ENCODE measurements around the gene HUNK.
"Not testable (repeated sequence)": the region's sequence is repeated elsewhere in the genome, so short reads cannot be mapped to it uniquely, and the experiment has no call there.

Gene HUNK

DNA sequence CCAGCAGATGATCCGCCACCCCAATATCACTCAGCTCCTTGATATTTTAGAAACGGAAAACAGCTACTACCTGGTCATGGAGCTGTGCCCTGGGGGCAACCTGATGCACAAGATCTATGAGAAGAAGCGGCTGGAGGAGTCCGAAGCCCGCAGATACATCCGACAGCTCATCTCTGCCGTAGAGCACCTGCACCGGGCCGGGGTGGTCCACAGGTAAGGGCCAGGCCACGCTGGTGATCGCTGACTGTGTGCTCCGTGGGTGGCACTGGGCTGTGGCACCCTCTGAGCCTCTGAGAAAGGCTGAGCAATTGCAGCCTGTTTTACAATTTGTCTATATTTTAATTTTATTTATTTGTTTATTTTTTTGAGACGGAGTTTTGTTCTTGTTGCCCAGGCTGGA, 51.7 kb downstream of the HUNK start:
- no peak for DNase-seq

DNA sequence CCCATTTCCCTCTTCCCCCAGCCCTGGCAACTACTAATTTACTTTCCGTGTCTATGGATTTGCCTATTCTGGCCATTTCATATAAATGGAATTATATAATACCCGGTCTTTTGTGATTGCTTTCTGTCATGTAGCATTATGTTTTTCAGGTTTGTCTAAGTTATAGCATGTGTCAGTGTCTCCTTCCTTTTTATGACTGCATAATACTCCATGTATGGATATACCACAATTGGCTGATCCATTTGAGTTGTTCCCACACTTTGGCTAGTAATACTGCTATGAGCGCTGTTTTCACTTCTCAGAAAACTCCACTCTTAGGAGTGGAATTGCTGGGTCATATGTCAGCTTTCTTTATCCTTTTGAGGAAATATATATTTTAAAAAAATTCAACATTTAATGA, 53.7 kb downstream of the HUNK start:
- no peak for DNase-seq

DNA sequence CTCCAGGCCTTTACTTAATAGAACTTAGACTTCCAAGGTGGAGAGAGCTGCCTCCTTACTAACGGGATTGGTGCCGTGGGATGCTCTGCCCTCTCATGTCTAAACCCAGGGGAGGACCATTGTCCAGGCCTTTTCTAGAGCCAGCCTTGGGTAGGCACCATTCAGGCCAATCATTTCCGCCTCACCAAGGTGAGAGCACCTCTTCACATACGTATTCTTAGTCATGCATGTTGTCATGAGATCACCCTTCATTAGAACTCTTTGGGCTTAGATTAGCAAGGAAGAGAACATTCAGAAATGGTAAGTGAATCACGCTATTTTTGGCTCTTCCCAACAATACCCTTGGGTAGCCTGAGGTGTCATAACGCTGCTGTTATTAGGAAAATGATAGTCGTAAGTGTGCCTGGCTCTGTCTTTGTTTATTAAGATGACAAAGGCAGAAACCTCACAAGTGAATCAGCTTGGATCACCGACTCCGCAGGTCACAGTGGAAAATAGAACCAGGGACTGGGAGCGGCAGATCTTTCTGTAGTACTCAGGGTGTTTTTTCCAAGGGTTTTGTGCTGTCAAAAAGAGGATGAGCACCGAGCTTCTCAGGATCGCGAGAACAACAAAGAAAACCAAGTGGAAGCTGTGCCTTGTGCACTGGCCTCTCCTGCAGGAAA, 55.0 kb downstream of the HUNK start:
- DNase-seq: no peak

DNA sequence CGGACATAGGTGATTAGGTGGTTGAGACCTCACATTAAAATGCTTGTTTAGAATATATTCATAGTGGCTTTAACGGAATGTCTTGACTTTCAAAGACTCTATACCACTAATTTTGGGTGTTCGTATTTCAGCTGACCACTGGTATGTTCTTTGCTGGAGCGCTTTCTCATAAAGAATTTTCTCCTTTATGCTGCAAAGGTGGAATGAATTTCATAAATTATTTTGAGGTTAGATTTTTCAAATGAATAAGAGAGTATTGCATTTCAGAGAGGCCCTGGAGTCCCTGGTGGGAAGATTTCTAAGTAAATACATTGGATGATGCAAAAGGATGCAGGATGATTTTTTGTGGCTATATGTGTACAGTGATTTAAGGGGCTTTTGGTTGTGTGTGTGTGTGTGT, 55.8 kb downstream of the HUNK start:
- DNase-seq: no peak

DNA sequence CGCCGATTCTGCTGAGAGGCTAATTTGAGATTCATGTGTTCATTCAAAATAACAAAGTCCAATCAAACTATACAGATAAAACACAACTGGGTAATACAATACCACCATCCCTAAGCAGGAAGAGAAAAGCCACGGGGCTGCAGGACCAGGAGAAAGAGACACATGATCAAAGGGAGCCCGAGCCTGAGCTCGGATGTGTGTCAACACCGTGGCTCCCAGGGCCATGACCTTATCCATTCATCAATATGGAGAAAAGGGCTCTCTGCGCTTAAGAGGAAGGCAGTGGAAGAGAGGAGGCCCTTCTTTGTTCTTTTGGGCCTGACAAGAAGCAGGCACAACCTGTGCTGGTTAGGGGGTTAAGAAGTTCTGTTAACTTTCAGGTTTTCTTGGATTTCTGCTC, 56.7 kb downstream of the HUNK start:
- DNase-seq: no peak

DNA sequence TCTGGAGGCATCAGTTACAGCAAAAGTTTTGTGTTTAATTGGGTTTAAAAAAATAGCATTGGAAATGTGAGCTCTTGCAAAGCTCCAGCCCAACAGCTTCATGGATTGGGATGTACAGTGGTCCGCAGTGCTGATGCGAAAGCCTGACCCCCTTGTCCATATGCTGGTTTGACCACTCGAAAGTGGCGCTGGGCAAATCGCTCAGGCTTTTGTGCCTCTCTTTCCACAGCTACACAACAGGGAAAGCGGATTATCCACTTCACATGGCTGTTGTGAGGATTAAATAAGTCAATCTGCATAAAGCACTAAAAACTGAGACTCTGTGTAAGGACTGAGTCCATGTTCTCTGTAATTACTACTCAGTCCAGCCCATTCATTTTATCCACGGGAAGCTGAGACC, 57.2 kb downstream of the HUNK start:
- no peak for DNase-seq

DNA sequence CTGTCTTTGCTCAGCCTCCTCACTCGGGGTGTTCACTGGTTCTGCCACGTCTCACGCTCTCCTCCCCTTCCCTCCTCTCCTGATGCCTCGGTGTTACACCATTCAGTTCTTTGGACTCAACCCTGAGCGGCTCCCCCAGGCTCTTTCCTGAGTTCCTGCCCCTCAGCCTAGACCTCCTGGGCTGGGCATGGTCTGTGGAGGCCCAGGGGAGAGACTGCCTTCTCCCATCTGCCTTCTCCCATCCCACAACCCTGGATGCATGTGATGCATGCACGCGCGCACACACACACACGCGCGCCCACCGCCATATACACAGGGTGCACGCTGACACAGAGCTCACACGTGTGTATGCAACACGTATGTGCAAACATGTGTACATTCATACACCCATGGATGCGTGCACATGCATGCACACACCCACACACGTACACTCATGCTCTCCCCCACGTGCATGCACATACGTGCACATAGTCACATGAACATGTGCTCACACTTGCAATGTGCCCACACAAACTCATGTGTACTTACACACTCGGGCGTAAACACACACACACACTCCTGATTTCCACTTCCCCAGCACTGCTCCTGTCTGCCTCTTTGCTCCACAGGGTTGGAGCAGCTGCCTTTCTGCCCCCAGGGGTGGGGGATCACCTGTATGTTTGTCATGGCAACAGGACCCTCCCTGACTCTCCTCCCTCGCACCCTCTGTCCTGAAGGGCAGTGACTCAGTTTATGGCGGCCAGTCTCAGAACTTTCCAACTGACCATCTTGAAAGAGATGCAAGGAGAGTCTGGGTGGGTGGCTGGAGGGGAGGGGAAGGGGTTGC, 59.0 kb downstream of the HUNK start:
- DNase-seq: no peak

DNA sequence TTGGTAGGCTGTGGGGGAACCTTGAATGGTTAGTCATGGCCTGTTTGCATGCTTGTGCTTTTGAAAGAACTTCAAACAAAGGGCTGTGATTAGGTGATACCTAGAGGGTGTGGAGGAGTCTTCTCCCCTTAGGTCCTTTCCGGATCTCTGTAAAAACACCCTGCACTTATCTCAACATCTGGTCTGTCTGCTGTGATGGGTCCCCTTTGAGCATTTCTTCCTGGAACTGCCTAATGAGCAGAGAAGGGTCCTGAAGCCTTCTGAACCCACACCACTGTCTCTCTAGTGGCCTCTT, 59.6 kb downstream of the HUNK start:
- DNase-seq: no peak

DNA sequence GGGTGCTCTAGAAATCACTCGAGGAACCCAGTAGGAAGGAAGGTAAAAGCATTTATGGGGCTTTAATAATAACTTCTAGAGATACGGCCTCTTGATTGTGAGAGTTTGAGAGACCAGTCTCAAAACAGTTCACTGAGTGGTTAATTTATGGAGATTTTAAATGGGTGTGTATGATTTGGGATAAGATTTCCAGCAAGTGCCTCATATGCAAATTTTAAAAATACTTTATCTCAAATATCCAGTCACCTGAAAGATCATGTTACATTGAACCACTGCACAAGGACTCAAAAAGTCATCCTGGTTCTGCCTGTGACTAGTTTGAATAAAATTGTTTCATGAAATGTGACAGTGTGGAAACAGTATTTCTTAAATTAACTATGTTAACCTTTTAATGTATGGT, 64.5 kb downstream of the HUNK start:
- no peak for DNase-seq

DNA sequence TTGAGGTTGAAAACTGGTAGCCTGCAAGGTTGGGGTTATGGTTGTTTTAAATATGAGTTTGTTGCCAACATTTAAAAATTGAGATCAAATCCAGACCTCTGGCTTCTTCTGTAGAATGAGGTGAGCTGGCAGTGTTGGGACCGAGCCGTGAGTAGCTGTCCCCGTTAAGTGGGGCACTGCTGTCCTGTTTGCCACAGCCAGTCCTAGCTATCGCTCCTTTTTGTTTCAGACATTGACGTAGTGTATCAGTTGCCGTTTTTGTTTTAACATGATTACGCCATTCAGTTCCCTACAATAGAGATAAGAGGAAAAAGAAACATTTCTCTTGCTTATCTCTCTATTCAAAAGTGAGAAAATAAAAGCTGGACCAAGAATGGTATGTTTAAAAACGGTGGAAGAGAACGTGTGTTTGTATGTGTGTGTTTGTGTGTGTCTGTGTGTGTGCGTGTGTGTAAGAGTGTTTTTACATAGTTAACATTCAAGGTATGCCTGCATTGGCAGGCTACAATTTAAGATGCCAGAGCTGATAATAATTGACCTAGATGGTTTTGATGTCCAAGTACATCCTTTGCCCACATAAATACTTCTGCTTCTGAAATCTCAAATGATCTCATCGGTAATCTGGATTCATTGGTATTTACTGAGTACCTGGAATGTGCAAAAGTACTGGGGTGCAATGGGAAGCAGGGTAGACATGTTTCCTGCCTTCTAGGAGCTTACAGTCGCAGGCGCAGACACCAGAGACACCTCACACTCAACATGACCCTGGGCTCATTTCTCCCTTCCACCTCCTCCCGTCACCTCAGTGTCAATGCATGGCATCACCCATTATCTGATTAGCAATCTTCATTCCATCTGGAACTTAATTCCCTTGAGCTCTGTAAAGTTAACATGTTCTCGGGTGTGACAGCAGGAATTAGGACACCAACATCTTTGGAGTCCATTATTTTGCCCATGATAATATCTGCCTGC, 65.8 kb downstream of the HUNK start:
- DNase-seq: no peak

DNA sequence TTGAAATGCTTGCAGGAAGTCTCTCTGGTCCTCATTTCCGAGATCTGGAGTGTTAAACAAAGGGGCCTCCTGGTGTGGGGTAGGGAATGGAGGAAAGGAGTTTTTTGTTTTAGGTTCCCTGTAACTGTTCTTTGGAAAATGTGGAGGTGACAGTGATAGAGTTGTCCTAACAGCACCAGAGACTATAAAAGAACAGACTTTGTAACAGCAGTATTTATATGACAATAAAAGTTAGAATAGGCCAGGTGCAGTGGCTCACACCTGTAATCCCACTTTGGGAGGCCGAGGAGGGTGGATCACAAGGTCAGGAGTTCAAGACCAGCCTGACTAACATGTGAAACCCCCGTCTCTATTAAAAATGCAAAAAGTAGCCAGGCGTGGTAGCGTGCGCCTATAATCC, 68.9 kb downstream of the HUNK start:
- no peak for DNase-seq

DNA sequence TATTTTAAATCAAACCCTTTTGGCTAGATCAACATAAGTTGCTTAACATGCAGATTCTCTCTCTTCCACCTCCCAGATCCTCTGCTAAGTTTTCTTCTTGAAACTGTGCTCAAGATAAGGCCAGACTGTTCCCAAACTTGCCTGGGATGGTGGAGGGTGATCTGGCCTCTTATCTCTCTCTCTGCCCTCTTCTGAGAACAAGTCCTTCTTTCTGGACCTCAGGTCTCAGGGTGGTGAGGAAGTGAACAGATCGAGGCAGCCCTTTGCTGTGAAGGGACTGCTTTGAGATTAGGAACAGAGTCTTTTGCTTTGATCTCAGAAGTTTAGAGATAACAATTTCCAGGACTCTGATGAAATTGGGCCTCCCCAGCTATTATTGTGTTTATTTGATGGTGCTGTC, 70.7 kb downstream of the HUNK start:
- no peak for DNase-seq

DNA sequence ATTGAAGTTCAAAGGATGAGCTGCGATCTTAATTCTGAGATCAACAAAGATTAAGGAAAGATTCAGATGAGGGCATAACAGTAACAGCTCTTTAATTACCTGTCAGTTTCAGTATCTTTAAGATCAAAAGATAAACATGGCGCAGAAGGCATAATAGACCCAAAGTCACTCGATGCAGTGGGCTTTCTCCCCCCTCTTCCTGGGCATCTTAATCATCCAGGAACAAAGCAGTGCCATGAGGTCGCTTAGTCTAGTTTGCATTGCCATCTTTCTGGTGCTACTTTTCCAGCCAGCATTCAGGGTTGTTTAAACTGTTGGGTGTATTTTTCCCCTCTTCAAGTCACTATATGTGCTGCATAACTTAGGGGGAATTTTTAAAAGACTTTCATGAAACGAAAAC, 72.3 kb downstream of the HUNK start:
- no peak for DNase-seq

DNA sequence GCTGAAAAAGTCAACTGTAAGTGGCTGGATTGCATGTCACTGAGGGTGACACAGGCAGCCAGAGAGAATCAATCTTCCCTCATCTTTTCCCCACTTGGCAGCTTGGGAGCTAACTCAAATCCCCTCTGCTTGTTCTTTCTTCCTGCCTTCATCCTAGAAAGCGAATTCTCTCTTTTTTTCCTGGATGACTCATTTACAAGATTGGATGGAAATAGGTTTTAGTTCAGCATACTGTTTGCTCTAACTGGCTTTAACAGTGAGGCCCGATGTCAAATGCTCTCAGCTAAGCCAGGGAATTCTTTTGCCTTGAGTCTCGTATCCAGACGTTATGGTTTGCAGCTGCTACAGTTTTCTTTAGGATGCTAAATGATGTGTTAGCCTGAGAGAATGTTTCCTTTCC, 72.7 kb downstream of the HUNK start:
- DNase-seq: no peak

DNA sequence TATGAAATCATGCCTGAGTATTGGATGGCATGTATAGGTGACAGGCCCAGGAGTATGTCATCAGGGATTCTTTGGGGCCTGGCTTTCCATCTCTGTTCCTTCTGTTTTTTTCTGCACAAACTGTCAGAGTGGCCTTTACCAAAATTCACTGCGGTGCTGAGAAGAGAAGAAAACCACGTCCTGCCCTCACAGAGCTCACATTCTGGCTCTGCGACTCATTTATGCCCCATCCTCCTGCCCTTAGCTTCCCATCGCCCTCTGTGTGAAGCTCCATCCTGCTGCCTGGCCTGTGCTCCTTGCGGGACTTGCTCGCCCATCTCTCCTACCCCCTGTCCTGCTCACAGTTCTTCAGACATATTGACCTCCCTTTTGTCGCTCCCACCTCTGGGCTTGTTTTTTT, 73.4 kb downstream of the HUNK start:
- DNase-seq: no peak

DNA sequence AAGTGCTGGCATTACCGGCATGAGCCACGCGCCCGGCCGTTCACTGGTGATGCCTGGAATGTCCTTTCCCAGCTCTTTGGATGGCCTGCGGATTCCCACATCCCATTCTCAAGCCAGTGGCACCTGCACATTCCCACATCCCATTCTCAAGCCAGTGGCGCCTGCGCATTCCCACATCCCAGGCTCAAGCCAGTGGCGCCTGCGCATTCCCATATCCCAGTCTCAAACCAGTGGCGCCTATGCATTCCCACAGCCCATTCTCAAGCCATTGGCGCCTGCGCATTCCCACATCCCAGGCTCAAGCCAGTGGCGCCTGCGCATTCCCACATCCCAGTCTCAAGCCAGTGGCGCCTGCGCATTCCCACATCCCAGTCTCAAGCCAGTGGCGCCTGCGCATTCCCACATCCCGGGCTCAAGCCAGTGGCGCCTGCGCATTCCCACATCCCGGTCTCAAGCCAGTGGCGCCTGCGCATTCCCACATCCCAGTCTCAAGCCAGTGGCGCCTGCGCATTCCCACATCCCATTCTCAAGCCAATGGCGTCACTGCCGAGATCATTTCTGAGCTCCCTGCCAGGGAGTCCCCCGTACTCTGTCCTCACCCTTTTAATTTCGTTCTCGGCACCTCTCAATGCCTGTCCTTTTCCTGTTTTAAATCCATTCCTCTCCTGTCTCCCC, 74.2 kb downstream of the HUNK start:
- not testable (repeated sequence) for DNase-seq

DNA sequence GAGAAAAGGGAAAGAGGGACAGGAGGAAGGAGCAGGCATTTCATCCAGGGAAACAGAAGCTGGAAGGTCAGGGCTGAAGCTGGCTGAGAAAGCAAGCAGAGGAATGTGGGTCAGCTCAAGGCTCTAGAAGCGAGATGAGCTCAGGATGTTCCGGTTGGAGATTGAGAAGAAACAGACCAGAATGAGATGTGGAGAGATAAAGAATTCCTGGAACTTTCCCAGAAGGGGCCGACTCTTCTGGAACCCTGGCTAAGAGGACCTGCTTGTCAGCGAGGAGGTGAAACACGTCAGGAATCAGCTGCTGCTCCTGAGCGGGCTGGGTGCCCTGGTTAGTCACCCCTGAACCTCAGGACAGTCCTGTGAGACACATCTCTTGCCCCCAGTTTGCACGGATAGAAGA, 75.9 kb downstream of the HUNK start:
- DNase-seq: no peak

DNA sequence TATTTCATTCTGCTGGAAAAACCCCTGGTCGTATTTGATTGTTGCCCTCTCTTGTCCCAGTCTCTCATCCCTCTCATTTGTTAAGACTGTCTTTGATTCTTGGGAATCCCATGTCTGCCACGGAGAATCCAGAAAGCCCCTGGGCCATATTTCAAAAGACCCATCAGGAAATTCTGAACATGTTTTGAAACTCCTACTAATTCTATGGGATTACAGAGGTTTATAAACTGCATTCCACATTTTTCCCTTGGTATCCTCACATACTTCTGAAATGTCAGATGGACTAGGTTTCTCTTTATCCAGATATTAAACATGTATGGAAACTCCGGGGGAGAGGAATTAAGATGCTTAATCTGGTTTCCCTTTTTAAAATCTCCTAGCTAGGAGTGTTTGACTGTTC, 80.0 kb downstream of the HUNK start:
- no peak for DNase-seq

DNA sequence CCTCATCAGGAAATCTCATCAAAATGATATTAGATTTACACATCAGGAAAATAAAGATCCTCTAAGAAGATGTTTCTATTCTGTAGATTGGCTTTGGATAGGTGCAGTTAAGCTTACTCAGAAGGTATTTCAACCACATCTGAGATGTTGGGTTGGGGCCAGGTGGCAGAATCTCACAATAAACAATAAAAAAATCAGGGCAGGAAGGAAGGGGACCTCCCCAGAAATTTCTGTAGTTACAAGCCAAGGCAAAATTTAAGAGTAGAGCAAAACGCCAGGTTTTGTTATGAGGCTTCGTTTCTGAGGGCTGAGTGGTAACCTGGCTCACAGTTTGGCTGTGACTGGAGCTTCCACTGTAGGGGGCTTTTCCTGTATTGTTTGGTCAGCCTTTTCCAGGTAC, 84.8 kb downstream of the HUNK start:
- no peak for DNase-seq

DNA sequence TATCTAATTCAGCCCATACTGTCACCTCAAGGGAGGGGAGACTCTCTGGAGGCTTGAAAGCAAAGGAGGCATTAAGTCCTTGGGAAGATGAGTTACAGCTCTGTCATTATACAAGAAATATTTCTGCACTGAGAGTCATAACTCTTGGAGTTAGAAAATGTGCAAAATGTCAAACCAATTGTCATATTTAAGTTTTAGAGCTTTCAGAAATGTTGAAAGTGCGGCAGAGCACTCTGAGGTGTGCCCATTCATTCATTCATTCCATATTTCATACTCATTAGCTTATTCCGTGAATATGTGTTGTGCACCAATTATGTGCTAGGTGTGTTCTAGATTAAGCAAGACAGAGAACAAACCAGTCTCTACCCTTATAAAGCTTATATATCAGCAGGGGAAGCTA, 87.1 kb downstream of the HUNK start:
- DNase-seq: no peak

DNA sequence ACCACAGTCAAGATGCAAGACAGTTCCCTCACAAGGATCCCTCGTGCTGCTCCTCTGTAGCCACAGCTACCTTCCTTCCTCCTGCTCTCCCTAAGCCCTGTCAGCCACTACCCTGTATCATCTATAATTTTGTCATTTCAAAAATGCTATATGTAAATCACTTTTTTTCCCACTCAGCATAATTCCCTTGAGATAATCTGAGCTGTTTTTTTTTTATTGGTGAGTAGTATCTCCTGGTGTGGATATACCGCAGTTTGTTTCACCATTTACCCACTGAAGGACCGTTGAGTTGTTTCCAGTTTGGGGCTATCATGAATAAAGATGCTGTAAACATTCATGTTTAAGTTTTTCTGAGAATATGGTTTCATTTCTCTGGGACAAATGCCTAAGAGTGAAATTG, 88.2 kb downstream of the HUNK start:
- DNase-seq: no peak

DNA sequence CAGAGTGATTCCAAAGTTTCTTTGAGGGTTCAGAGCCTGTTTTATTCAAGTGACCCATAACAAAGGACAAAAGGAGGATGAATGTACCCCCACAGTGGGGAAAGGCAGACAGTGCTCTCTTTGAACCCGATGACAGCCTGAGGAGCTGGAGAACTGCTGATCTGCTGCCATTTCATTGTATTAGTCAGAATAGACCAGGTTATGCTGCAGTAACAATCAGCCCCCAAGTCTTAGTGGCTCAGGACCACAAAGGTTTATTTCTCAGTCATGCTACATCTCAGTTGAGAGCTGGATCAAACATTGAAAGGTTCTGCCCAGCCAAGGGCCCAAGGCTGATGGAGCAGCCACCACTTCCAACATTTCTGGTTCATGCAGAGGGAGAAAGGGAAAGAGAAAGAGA, 88.9 kb downstream of the HUNK start:
- no peak for DNase-seq

DNA sequence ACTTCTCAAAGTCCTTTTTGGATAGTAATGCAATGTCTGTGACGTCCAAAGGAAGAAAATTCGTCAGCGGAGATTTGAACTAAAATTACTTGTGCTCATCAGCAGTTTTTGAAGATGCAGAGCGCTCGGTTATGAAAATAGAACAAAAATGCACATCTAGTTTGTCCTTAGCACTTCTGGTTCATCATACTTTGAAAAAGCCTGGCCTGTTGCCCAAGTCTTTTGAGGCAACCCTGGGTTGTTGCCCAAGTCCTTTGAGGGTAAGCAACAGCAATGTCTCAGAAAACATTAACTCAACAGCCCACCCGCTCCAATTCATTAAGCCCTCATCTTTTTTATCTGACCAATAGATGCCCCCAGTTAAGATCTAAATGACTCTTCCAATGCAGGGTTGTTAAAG, 91.9 kb downstream of the HUNK start:
- DNase-seq: no peak

Data from NCI-H774 (cell line).